Endothelial cell (in vitro differentiated cells): ENCODE results near the gene LAMA4. TPM values are rescaled to one million over a fixed set of nuclear protein-coding genes. Genes with fewer than 3 reads are reported as not detected.
"Not testable (repeated sequence)": the region's sequence is repeated elsewhere in the genome, so short reads cannot be mapped to it uniquely, and the experiment has no call there.

Experiments
- DNase-seq: peaks from one replicate; pipeline ENCODE4 v3.0.0; 2021; ENCODE audit warnings: low spot score
- H3K27ac Mint-ChIP-seq: one replicate; pipeline ENCODE4 v1.8.0; 2021; ENCODE audit warnings: mixed read lengths, inconsistent platforms; ENCODE audit not compliant: unreplicated experiment
- H3K27me3 Mint-ChIP-seq: one replicate; pipeline ENCODE4 v1.8.0; 2021; ENCODE audit warnings: mild to moderate bottlenecking, moderate library complexity, mixed read lengths, inconsistent platforms; ENCODE audit not compliant: unreplicated experiment
- H3K36me3 Mint-ChIP-seq: one replicate; pipeline ENCODE4 v1.8.0; 2021; ENCODE audit warnings: mild to moderate bottlenecking, low read depth, mixed read lengths, inconsistent platforms; ENCODE audit not compliant: unreplicated experiment
- H3K4me1 Mint-ChIP-seq: one replicate; pipeline ENCODE4 v1.8.0; 2021; ENCODE audit warnings: mild to moderate bottlenecking, mixed read lengths, inconsistent platforms; ENCODE audit not compliant: unreplicated experiment
- H3K4me3 Mint-ChIP-seq: one replicate; pipeline ENCODE4 v1.8.0; 2021; ENCODE audit warnings: mild to moderate bottlenecking, mixed read lengths, inconsistent platforms; ENCODE audit not compliant: unreplicated experiment
- H3K9me3 Mint-ChIP-seq: one replicate; pipeline ENCODE4 v1.8.0; 2021; ENCODE audit warnings: mixed read lengths, inconsistent platforms; ENCODE audit not compliant: unreplicated experiment
- total RNA-seq: library from RNA; stranded (reverse); fragmentation: NEBNext Ultra II Directional; extraction: Animal tissue kit (Norgen Biotek cat#: 25700); gene quantifications from one replicate; pipeline ENCODE4 v1.2.1, GENCODE V29; 2021; ENCODE audit not compliant: unreplicated experiment
- TF ChIP-seq, protein P1 (sequence below): fragments of 200-600 bp; sonication (generic); IDR thresholded peaks from one replicate; pipeline ENCODE4 v1.5.0; 2021; ENCODE audit warnings: antibody characterized with exemption; ENCODE audit not compliant: unreplicated experiment

The LAMA4 gene
- total RNA-seq, 1 donor from 2014 or later: 23.9 TPM

- H3K27ac Mint-ChIP-seq: no peak overlapping the region
Observed at GRCh38 chr6:112203577-112204349, 50.6 kb downstream of the LAMA4 start.

GRCh38 chr6:112202639-112203341 is 51.6 kb downstream of the LAMA4 start:
- Mint-ChIP-seq H3K27ac (no peak overlapping the region), H3K9me3 (no peaks in the 10 kb centered on the region), H3K4me3 (no peak overlapping the region), H3K4me1 (peaks cover 34% of the 10 kb centered on the region), H3K36me3 (no peaks in the 10 kb centered on the region), H3K27me3 (no peaks in the 10 kb centered on the region)
- TF ChIP-seq, protein P1, sequence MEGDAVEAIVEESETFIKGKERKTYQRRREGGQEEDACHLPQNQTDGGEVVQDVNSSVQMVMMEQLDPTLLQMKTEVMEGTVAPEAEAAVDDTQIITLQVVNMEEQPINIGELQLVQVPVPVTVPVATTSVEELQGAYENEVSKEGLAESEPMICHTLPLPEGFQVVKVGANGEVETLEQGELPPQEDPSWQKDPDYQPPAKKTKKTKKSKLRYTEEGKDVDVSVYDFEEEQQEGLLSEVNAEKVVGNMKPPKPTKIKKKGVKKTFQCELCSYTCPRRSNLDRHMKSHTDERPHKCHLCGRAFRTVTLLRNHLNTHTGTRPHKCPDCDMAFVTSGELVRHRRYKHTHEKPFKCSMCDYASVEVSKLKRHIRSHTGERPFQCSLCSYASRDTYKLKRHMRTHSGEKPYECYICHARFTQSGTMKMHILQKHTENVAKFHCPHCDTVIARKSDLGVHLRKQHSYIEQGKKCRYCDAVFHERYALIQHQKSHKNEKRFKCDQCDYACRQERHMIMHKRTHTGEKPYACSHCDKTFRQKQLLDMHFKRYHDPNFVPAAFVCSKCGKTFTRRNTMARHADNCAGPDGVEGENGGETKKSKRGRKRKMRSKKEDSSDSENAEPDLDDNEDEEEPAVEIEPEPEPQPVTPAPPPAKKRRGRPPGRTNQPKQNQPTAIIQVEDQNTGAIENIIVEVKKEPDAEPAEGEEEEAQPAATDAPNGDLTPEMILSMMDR: no peak
- no peak for DNase-seq

More at GRCh38 chr6:112203577-112204349, 50.6 kb downstream of the LAMA4 start:
- Mint-ChIP-seq H3K36me3 (no peaks in the 10 kb centered on the region), H3K4me1 (peaks cover 34% of the 10 kb centered on the region), H3K27me3 (no peaks in the 10 kb centered on the region), H3K9me3 (no peaks in the 10 kb centered on the region), H3K4me3 (no peak overlapping the region)
- TF ChIP-seq, protein P1: no peak
- no peak for DNase-seq

DNA sequence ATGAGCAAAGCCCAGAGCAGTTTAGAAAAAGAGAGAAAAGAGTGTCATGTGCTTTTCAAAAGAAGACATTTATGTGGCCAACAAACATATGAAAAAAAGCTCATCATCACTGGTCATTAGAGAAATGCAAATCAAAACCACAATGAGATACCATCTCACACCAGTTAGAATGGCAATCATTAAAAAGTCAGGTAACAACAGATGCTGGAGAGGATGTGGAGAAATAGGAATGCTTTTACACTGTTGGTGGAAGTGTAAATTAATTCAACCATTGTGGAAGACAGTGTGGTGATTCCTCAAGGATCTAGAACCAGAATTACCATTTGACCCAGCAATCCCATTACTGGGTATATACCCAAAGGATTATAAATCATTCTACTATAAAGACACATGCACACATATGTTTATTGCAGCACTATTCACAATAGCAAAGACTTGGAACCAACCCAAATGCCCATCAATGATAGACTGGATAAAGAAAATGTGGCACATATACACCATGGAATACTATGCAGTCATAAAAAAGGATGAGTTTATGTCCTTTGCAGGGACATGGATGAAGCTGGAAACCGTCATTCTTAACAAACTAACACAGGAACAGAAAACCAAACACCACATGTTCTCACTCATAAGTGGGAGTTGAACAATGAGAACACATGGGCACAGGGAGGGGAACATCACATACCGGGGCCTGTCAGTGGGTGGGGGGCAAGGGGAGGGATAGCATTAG is 54.0 kb downstream of the LAMA4 start:
- not testable (repeated sequence) for H3K9me3 Mint-ChIP-seq, H3K27ac Mint-ChIP-seq, H3K36me3 Mint-ChIP-seq, DNase-seq, H3K4me3 Mint-ChIP-seq, H3K27me3 Mint-ChIP-seq
- H3K4me1 Mint-ChIP-seq: peaks cover 27% of the 10 kb centered on the region

DNA sequence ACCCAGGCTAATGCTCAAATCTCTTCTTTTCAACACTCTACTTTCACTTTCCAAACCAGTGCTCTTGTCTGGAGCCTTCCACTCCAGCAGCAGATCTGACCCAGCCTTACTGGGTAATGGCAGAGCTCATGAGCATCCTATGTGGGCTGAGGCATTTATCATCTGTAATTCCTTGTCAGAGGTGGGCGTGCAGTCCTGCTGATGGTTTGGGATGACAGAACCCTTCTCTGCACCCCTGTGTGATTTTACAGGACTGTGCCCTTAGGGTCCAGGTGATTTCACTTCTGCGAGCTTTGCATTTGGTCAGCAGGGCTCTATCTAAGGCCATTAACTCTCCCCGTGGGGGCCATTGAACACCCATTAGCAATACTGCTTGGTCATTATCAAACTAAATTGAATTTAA is 55.4 kb downstream of the LAMA4 start:
- no peaks in the 10 kb centered on the region for H3K27me3 Mint-ChIP-seq
- no peak overlapping the region for H3K27ac Mint-ChIP-seq
- no peak for DNase-seq
- no peak overlapping the region for H3K4me3 Mint-ChIP-seq
- H3K36me3 Mint-ChIP-seq: no peaks in the 10 kb centered on the region
- TF ChIP-seq, protein P1: no peak
- H3K4me1 Mint-ChIP-seq: peaks cover 23% of the 10 kb centered on the region
- H3K9me3 Mint-ChIP-seq: no peaks in the 10 kb centered on the region

DNA sequence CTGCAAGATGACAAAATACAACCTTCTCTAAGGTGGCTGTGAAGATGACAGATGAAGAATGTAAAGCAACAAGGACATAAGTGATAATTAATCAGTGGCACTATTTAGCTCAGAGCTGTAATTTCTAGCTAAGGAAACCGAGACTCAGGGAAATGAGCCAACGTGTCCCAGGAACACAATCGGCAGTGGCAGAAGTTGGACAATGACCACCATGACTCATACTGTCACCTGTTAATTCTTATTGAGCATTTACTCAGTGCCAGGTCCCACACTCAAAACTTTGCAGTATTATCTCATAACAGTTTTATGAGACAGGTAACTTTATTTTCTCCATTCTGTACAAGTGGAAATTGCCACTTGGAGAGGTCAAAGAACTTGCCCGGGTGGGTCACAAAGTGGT is 55.8 kb downstream of the LAMA4 start:
- no peak overlapping the region for H3K27ac Mint-ChIP-seq
- H3K4me3 Mint-ChIP-seq: no peak overlapping the region
- DNase-seq: no peak
- H3K27me3 Mint-ChIP-seq: no peaks in the 10 kb centered on the region
- H3K36me3 Mint-ChIP-seq: no peaks in the 10 kb centered on the region
- peaks cover 19% of the 10 kb centered on the region for H3K4me1 Mint-ChIP-seq
- TF ChIP-seq, protein P1: no peak
- H3K9me3 Mint-ChIP-seq: no peaks in the 10 kb centered on the region
